B cell (primary cell): ENCODE measurements around the gene ZEB2. TPM values are rescaled to one million over a fixed set of nuclear protein-coding genes. Genes with fewer than 3 reads are reported as not detected.

Source experiments
- ATAC-seq: fragments of 200-7000 bp; cut with Tn5 transposase; one replicate; pipeline ENCODE4 v1.10.0; 2021; ENCODE audit warnings: low read depth, mild to moderate bottlenecking, moderate number of reproducible peaks, moderate library complexity
- CTCF ChIA-PET: fragments of 350-600 bp; sonication (Branson Sonifier 250); formaldehyde crosslinking; loops from one replicate; lab custom pipeline; 2021; ENCODE audit warnings: antibody characterized with exemption, inconsistent platforms; lab: Charles Lee
- POLR2A ChIA-PET: fragments of 350-600 bp; sonication (Branson Sonifier 250); formaldehyde crosslinking; loops from one replicate; lab custom pipeline; 2021; ENCODE audit warnings: antibody characterized with exemption; lab: Charles Lee
- DNase-seq: peaks from one replicate; pipeline ENCODE4 v3.0.0; 2013
- H2AFZ ChIP-seq: 2 replicates; pipeline ENCODE4 v1.6.1; 2012; ENCODE audit warnings: mild to moderate bottlenecking, low read depth, low read length; ENCODE audit not compliant: insufficient read depth, poor library complexity, severe bottlenecking
- H3K27ac ChIP-seq, 2 donors: 1 replicate in 1 of 2; 2 replicates in 1 of 2; pipeline ENCODE4 v1.5.1; 2012 to 2013; ENCODE audit warnings: low read length in 2 of 2, mild to moderate bottlenecking in 2 of 2, moderate library complexity in 1 of 2
- H3K27me3 ChIP-seq, 4 experiments: fragments of 200-600 bp in 1 of 4; sonication (generic) in 1 of 4; replicated peaks in 1 of 4; 1 replicate in 2 of 4; 2 replicates in 2 of 4; pipeline versions ENCODE4 v1.6.1 to v1.7.0; 2013 to 2016; ENCODE audit warnings: low read length in 3 of 4, mild to moderate bottlenecking in 2 of 4, mixed read lengths in 1 of 4, moderate library complexity in 1 of 4; ENCODE audit not compliant: insufficient read depth in 4 of 4, control insufficient read depth in 3 of 4; ENCODE audit errors: control extremely low read depth in 1 of 4
- H3K36me3 ChIP-seq, 2 experiments: replicated peaks in 1 of 2; 1 replicate in 1 of 2; 2 replicates in 1 of 2; pipeline versions ENCODE4 v1.6.1 to v1.7.1; 2013; ENCODE audit warnings: low read length in 1 of 2; ENCODE audit not compliant: insufficient read depth in 2 of 2, control insufficient read depth in 1 of 2; ENCODE audit errors: control extremely low read depth in 1 of 2, extremely low read depth in 1 of 2
- H3K4me1 ChIP-seq, 2 donors: fragments of 200-600 bp in 1 of 2; sonication (generic) in 1 of 2; 1 replicate in 1 of 2; 2 replicates in 1 of 2; pipeline versions ENCODE4 v1.5.1 to v1.6.1; 2013 to 2017; ENCODE audit warnings: low read length in 2 of 2; ENCODE audit not compliant: control insufficient read depth in 2 of 2, insufficient read depth in 2 of 2
- H3K4me2 ChIP-seq: replicated peaks from 2 replicates; pipeline ENCODE3; 2012; ENCODE audit warnings: mild to moderate bottlenecking, low read depth, low read length; ENCODE audit not compliant: poor library complexity, severe bottlenecking
- H3K4me3 ChIP-seq, 5 experiments: fragments of 200-600 bp in 1 of 5; sonication (generic) in 1 of 5; 1 replicate in 3 of 5; 2 replicates in 2 of 5; pipeline versions ENCODE4 v1.5.1 to v1.7.0; 2011 to 2016; ENCODE audit warnings: low read length in 4 of 5, mild to moderate bottlenecking in 4 of 5, low read depth in 2 of 5, control low read depth in 1 of 5, moderate library complexity in 1 of 5; ENCODE audit not compliant: insufficient read depth in 1 of 5; ENCODE audit errors: control extremely low read depth in 1 of 5, extremely low read depth in 1 of 5
- H3K79me2 ChIP-seq: fragments of 200-600 bp; sonication (generic); one replicate; pipeline ENCODE4 v1.6.0; 2016; ENCODE audit warnings: low read length; ENCODE audit not compliant: control insufficient read depth, insufficient read depth
- H3K9ac ChIP-seq: fragments of 200-600 bp; sonication (generic); 2 replicates; pipeline ENCODE4 v1.6.1; 2017; ENCODE audit warnings: mild to moderate bottlenecking, low read length, moderate library complexity
- H3K9me3 ChIP-seq, 3 donors: one replicate each; pipeline versions ENCODE4 v1.6.1 to v1.7.1; 2013; ENCODE audit warnings: low read length in 2 of 3; ENCODE audit not compliant: control insufficient read depth in 2 of 3, insufficient read depth in 1 of 3; ENCODE audit errors: control extremely low read depth in 1 of 3
- H4K20me1 ChIP-seq: 2 replicates; pipeline ENCODE4 v1.6.0; 2012; ENCODE audit warnings: mild to moderate bottlenecking, low read length; ENCODE audit not compliant: insufficient read depth, control insufficient read depth, poor library complexity, severe bottlenecking
- H3K27ac Mint-ChIP-seq: one replicate; pipeline ENCODE4 v1.8.0; 2021; ENCODE audit warnings: mixed read lengths
- H3K27me3 Mint-ChIP-seq: one replicate; pipeline ENCODE4 v1.8.0; 2021; ENCODE audit warnings: mixed read lengths
- H3K4me1 Mint-ChIP-seq: one replicate; pipeline ENCODE4 v1.8.0; 2021; ENCODE audit warnings: mixed read lengths
- H3K4me3 Mint-ChIP-seq: one replicate; pipeline ENCODE4 v1.8.0; 2021; ENCODE audit warnings: mixed read lengths
- H3K9me3 Mint-ChIP-seq: one replicate; pipeline ENCODE4 v1.8.0; 2022; ENCODE audit warnings: mixed read lengths; ENCODE audit not compliant: insufficient read depth
- CTCF ChIP-seq: fragments of 200-600 bp; IDR thresholded peaks from one replicate; pipeline ENCODE4 v1.8.0; 2022; ENCODE audit warnings: antibody characterized with exemption, mild to moderate bottlenecking
- EZH2 ChIP-seq: IDR thresholded peaks from 2 replicates; pipeline ENCODE4 v1.6.1; 2012; ENCODE audit warnings: borderline replicate concordance, low read depth, mild to moderate bottlenecking, moderate library complexity, low read length; ENCODE audit not compliant: insufficient read depth, poor library complexity, severe bottlenecking
- WGBS: methylation state at CpG from one replicate; pipeline ENCODE4 v1.1.5; 2013; ENCODE audit warnings: missing lambda C conversion rate; ENCODE audit not compliant: insufficient coverage; 5-methylcytosine and 5-hydroxymethylcytosine counted together
- intact Hi-C: fragments of 100-400 bp; cut with micrococcal nuclease; formaldehyde crosslinking; loops from one replicate; pipeline ENCODE4 v1.10.0; 2022
- polyA plus RNA-seq: library from polyadenylated mRNA; depleted of rRNA; stranded (reverse); fragments of >200 nt; gene quantifications from 2 replicates; pipeline ENCODE4 v1.2.3, GENCODE V29; 2012
- total RNA-seq, 2 donors: library from RNA; stranded (reverse); fragments of 120-200 nt in 1 of 2; gene quantifications; 1 replicate in 1 of 2; 2 replicates in 1 of 2; pipeline versions ENCODE4 v1.2.3 to v1.2.4, GENCODE V29; 2013 to 2022

Gene ZEB2
- total and polyA plus RNA-seq, 2 donors (not counting 1 experiment from before 2014, with no cell fraction given), result 56.3 to 217 TPM

GRCh38 chr2:144404586-144405314 is 115.2 kb downstream of the ZEB2 start:
- Mint-ChIP-seq H3K27me3 (no peaks in the 10 kb centered on the region), H3K9me3 (no peaks in the 10 kb centered on the region), H3K4me3 (no peak overlapping the region), H3K27ac (no peak overlapping the region), H3K4me1 (peaks cover 30% of the 10 kb centered on the region)
- Histone ChIP-seq H3K9me3 (no peaks in the 10 kb centered on the region), H3K9ac (no peak overlapping the region), H3K27me3 (no peaks in the 10 kb centered on the region), H3K4me2 (no peak overlapping the region), H3K27ac (no peak overlapping the region), H3K36me3 (peaks cover 3 to 73% of the 10 kb centered on the region in 2 experiments), H3K79me2 (peaks cover 15% of the 10 kb centered on the region), H4K20me1 (peaks cover 4% of the 10 kb centered on the region), H3K4me1 (peaks cover 0 to 10% of the 10 kb centered on the region in 2 donors), H3K4me3 (no peak overlapping the region), H2AFZ (no peak overlapping the region)
- DNase-seq, result no peak
- ChIA-PET CTCF (interaction anchor here (1.3 kb wide), 1 partner anchor 1348 kb away, joined by 3 read pairs; no protein-coding TSS in a partner anchor), POLR2A (no interaction called here)
- ATAC-seq, result no peak
- intact Hi-C loops, result no loop called here
- WGBS, result 96% methylated on average over 4 of the region's 9 CpGs
- TF ChIP-seq CTCF, result no peak
- TF ChIP-seq EZH2, result no peak

- ChIA-PET CTCF (no interaction called here), POLR2A (no interaction called here)
Measured at GRCh38 chr2:144403933-144404332, 116.0 kb downstream of the ZEB2 start.

More at GRCh38 chr2:144403933-144404332, 116.0 kb downstream of the ZEB2 start:
- Mint-ChIP-seq H3K4me3 (no peak overlapping the region), H3K9me3 (no peaks in the 10 kb centered on the region), H3K27me3 (no peaks in the 10 kb centered on the region), H3K27ac (no peak overlapping the region), H3K4me1 (peaks cover 30% of the 10 kb centered on the region)
- H3K27me3 ChIP-seq, result no peaks in the 10 kb centered on the region
- TF ChIP-seq EZH2 (no peak), CTCF (no peak)
- over 99% methylated on average over 15 of the region's 16 CpGs for WGBS
- H3K9me3 ChIP-seq, result no peaks in the 10 kb centered on the region
- no peak overlapping the region for H3K9ac ChIP-seq
- DNase-seq, result no peak
- intact Hi-C loops, result no loop called here
- H3K4me1 ChIP-seq, result peaks cover 0 to 10% of the 10 kb centered on the region in 2 donors
- no peak overlapping the region for H3K4me2 ChIP-seq
- peaks cover 3 to 78% of the 10 kb centered on the region in 2 experiments for H3K36me3 ChIP-seq
- no peak overlapping the region for H3K27ac ChIP-seq
- H4K20me1 ChIP-seq, result peaks cover 4% of the 10 kb centered on the region
- H3K79me2 ChIP-seq, result peaks cover 15% of the 10 kb centered on the region
- H3K4me3 ChIP-seq, result no peak overlapping the region
- H2AFZ ChIP-seq, result no peak overlapping the region
- ATAC-seq, result no peak
